ENCODE data around the gene PDAP1.

- TF ChIP-seq ZNF462 (CRISPR knock-in tag; IDR thresholded peaks at IDR 0.05) (no peak), CTCF (conservative IDR thresholded peaks at IDR 0.05; ENCODE audit: low read depth in 2 of 2) (no peak), POLR2AphosphoS5 (IDR thresholded peaks at IDR 0.05; ENCODE audit: low read depth) (peak; percentile 92), CREB1 (CRISPR knock-in tag; IDR thresholded peaks at IDR 0.05; ENCODE audit: low read depth) (no peak), EZH2phosphoT487 (IDR thresholded peaks at IDR 0.05; ENCODE audit: unreplicated experiment) (no peak)
Observed at GRCh38 chr7:99374111-99375064, 34.0 kb downstream of the PDAP1 start, which contains the start of gene ARPC1B.
